Peyer's patch (tissue), 4 donors: ENCODE measurements around the gene SPEF2.

Source experiments
- POLR2A ChIP-seq, 2 donors: fragments of 450-650 bp; IDR thresholded peaks; one replicate each; pipeline ENCODE4 v1.5.1; 2017; ENCODE audit warnings: antibody characterized with exemption in 2 of 2, mild to moderate bottlenecking in 2 of 2, moderate library complexity in 2 of 2
- TF ChIP-seq, protein P1 (sequence below), 6 experiments: fragments of 450-650 bp in 4 of 6; fragments of 200-600 bp in 2 of 6; sonication (generic) in 1 of 6; IDR thresholded peaks; one replicate each; pipeline ENCODE4 v1.5.1; 2017 to 2019; ENCODE audit warnings: antibody characterized with exemption in 6 of 6, mild to moderate bottlenecking in 3 of 6, moderate library complexity in 1 of 6

DNA sequence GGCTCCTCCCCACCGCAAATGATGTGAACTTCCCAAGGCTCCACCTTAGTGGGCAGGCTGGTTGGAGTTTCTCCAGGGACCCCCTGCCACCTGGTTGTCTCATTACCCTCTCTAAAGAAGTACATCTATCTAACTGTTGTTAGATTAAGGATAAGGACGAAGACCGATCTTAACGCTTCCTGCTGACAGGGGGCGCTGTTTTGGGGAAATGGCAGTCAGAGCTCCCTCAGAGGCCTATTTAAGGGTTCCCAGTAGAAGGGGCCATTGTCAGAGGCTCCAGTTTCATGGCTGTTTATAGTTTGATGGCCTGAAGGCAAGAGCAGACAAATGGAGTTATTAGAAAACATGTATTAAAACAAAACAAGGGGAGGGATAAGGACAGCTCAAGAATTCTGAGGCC, 100.1 kb downstream of the SPEF2 start:
- TF ChIP-seq, protein P1, sequence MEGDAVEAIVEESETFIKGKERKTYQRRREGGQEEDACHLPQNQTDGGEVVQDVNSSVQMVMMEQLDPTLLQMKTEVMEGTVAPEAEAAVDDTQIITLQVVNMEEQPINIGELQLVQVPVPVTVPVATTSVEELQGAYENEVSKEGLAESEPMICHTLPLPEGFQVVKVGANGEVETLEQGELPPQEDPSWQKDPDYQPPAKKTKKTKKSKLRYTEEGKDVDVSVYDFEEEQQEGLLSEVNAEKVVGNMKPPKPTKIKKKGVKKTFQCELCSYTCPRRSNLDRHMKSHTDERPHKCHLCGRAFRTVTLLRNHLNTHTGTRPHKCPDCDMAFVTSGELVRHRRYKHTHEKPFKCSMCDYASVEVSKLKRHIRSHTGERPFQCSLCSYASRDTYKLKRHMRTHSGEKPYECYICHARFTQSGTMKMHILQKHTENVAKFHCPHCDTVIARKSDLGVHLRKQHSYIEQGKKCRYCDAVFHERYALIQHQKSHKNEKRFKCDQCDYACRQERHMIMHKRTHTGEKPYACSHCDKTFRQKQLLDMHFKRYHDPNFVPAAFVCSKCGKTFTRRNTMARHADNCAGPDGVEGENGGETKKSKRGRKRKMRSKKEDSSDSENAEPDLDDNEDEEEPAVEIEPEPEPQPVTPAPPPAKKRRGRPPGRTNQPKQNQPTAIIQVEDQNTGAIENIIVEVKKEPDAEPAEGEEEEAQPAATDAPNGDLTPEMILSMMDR (IDR thresholded peaks at IDR 0.05), result no peak
- TF ChIP-seq POLR2A (IDR thresholded peaks at IDR 0.05), result no peak
